ENCODE data around the gene ARRDC5.
"Not testable (repeated sequence)": the region's sequence is repeated elsewhere in the genome, so short reads cannot be mapped to it uniquely, and the experiment has no call there.

ARRDC5 gene

GRCh38 chr19:4902796-4903195 is at the start of gene ARRDC5:
ARRDC5 (minus strand) TSS chr19:4902896; CDS start chr19:4902825, 71 bp downstream.
- no peaks in the 10 kb centered on the region for H3K4me1 ChIP-seq (ENCODE audit: low read length)
- H3K9ac ChIP-seq (ENCODE audit: low read length): no peak within 1 kb of the TSS
- no peaks in the 10 kb centered on the region for H3K9me3 ChIP-seq (replicated peaks; ENCODE audit: insufficient read depth, low read length)
- no peak within 1 kb of the TSS for H3K4me2 ChIP-seq (ENCODE audit: low read depth, low read length)
- H3F3A ChIP-seq (ENCODE audit: insufficient read depth, low read length): no peaks in the 10 kb centered on the region
- no peak within 1 kb of the TSS for H2AFZ ChIP-seq (ENCODE audit: low read length)
- no peaks in the 10 kb centered on the region; the same call in 1 of the 2 replicates for H3K27me3 ChIP-seq (replicated peaks; ENCODE audit: insufficient read depth, low read length)
- H4K20me1 ChIP-seq (ENCODE audit: insufficient read depth, low read length): no peaks in the 10 kb centered on the region
- no peaks in the 10 kb centered on the region for H3K36me3 ChIP-seq (replicated peaks; ENCODE audit: insufficient read depth, low read length)
- H3K27ac ChIP-seq (ENCODE audit: low read length): no peak within 1 kb of the TSS
- H3K79me2 ChIP-seq (ENCODE audit: low read length): no peaks in the 10 kb centered on the region
- H3K9me2 ChIP-seq (replicated peaks; ENCODE audit: insufficient read depth, low read length): no peaks in the 10 kb centered on the region
- TF ChIP-seq CTCF (IDR thresholded peaks at IDR 0.05; ENCODE audit: low read length): no peak
- no peak for TF ChIP-seq EZH2phosphoT487 (IDR thresholded peaks at IDR 0.05; ENCODE audit: low read length)
- no peak for TF ChIP-seq EZH2 (optimal IDR thresholded peaks at IDR 0.05; ENCODE audit: low read depth, low read length)
- H3K4me3 ChIP-seq (ENCODE audit: low read length): no peak within 1 kb of the TSS
- DNase-seq: no peak

- Histone ChIP-seq H3K36me3 (replicated peaks; ENCODE audit: insufficient read depth, low read length) (peaks cover 8% of the 10 kb centered on the region; the same call in 1 of the 2 replicates), H3K9ac (ENCODE audit: low read length) (no peak overlapping the region), H4K20me1 (ENCODE audit: insufficient read depth, low read length) (no peaks in the 10 kb centered on the region), H3K4me2 (ENCODE audit: low read depth, low read length) (no peak overlapping the region), H3F3A (ENCODE audit: insufficient read depth, low read length) (no peaks in the 10 kb centered on the region), H2AFZ (ENCODE audit: low read length) (no peak overlapping the region), H3K4me3 (ENCODE audit: low read length) (no peak overlapping the region), H3K79me2 (ENCODE audit: low read length) (peaks cover 6% of the 10 kb centered on the region; the same call in 1 of the 2 replicates), H3K27ac (ENCODE audit: low read length) (no peak overlapping the region), H3K4me1 (ENCODE audit: low read length) (no peaks in the 10 kb centered on the region), H3K9me2 (replicated peaks; ENCODE audit: insufficient read depth, low read length) (no peaks in the 10 kb centered on the region), H3K27me3 (replicated peaks; ENCODE audit: insufficient read depth, low read length) (no peaks in the 10 kb centered on the region), H3K9me3 (replicated peaks; ENCODE audit: insufficient read depth, low read length) (no peaks in the 10 kb centered on the region)
- no peak for TF ChIP-seq EZH2 (optimal IDR thresholded peaks at IDR 0.05; ENCODE audit: low read depth, low read length)
- no peak for TF ChIP-seq EZH2phosphoT487 (IDR thresholded peaks at IDR 0.05; ENCODE audit: low read length)
- TF ChIP-seq CTCF (IDR thresholded peaks at IDR 0.05; ENCODE audit: low read length): no peak
- DNase-seq: no peak
Measured at GRCh38 chr19:4951656-4952055, 49.0 kb upstream of the ARRDC5 start.

- H3K36me3 ChIP-seq (replicated peaks; ENCODE audit: insufficient read depth, low read length); H2AFZ ChIP-seq (ENCODE audit: low read length); H3K79me2 ChIP-seq (ENCODE audit: low read length); H3K9me2 ChIP-seq (replicated peaks; ENCODE audit: insufficient read depth, low read length); H3K9me3 ChIP-seq (replicated peaks; ENCODE audit: insufficient read depth, low read length); H3K4me2 ChIP-seq (ENCODE audit: low read depth, low read length); H3F3A ChIP-seq (ENCODE audit: insufficient read depth, low read length); DNase-seq; H3K27me3 ChIP-seq (replicated peaks; ENCODE audit: insufficient read depth, low read length); H3K27ac ChIP-seq (ENCODE audit: low read length); H3K4me1 ChIP-seq (ENCODE audit: low read length); H3K9ac ChIP-seq (ENCODE audit: low read length); H4K20me1 ChIP-seq (ENCODE audit: insufficient read depth, low read length); H3K4me3 ChIP-seq (ENCODE audit: low read length): not testable (repeated sequence)
Measured at GRCh38 chr19:4950650-4951049, 48.0 kb upstream of the ARRDC5 start.

- DNase-seq; H3F3A ChIP-seq (ENCODE audit: insufficient read depth, low read length); H3K4me1 ChIP-seq (ENCODE audit: low read length); H4K20me1 ChIP-seq (ENCODE audit: insufficient read depth, low read length); H3K9me2 ChIP-seq (replicated peaks; ENCODE audit: insufficient read depth, low read length); H2AFZ ChIP-seq (ENCODE audit: low read length); H3K4me2 ChIP-seq (ENCODE audit: low read depth, low read length); H3K27ac ChIP-seq (ENCODE audit: low read length); H3K9ac ChIP-seq (ENCODE audit: low read length); H3K27me3 ChIP-seq (replicated peaks; ENCODE audit: insufficient read depth, low read length); H3K4me3 ChIP-seq (ENCODE audit: low read length); H3K9me3 ChIP-seq (replicated peaks; ENCODE audit: insufficient read depth, low read length): not testable (repeated sequence)
- Histone ChIP-seq H3K36me3 (replicated peaks; ENCODE audit: insufficient read depth, low read length) (peaks cover 13% of the 10 kb centered on the region), H3K79me2 (ENCODE audit: low read length) (peaks cover 43% of the 10 kb centered on the region)
Measured at GRCh38 chr19:4941638-4942169, 39.0 kb upstream of the ARRDC5 start.
